SK-N-SH treated with all-trans-retinoic acid at 6 μM for 48 hours (cell line): ENCODE data around the gene VTI1A.

ENCODE experiments used
- ATAC-seq: fragments of 200-7000 bp; cut with Tn5 transposase; 3 replicates; pipeline ENCODE4 v1.9.1; 2020; ENCODE audit warnings: mild to moderate bottlenecking, moderate library complexity
- ARNTL ChIP-seq: fragments of 450-650 bp; formaldehyde crosslinking; IDR thresholded peaks from 2 replicates; pipeline ENCODE4 v1.5.0; 2020; ENCODE audit warnings: low read depth, mild to moderate bottlenecking, moderate library complexity, borderline replicate concordance
- CREB5 ChIP-seq: fragments of 250-450 bp; sonication (Bioruptor Pico); IDR thresholded peaks from 2 replicates; pipeline ENCODE4 v1.5.1; 2020; ENCODE audit warnings: low read depth, mild to moderate bottlenecking, moderate library complexity
- CSDC2 ChIP-seq: fragments of 250-450 bp; sonication (Bioruptor Pico); IDR thresholded peaks from 2 replicates; pipeline ENCODE4 v1.5.0; 2020; ENCODE audit warnings: mild to moderate bottlenecking, moderate library complexity
- ESRRG ChIP-seq: fragments of 250-450 bp; sonication (Bioruptor Pico); IDR thresholded peaks from 2 replicates; pipeline ENCODE4 v1.6.1; 2021; ENCODE audit warnings: mild to moderate bottlenecking
- GLIS3 ChIP-seq: fragments of 250-450 bp; sonication (Bioruptor Pico); IDR thresholded peaks from 2 replicates; pipeline ENCODE4 v1.5.0; 2020; ENCODE audit warnings: mild to moderate bottlenecking, moderate library complexity
- OSR1 ChIP-seq: fragments of 250-450 bp; sonication (Bioruptor Pico); IDR thresholded peaks from 2 replicates; pipeline ENCODE4 v1.8.0; 2022; ENCODE audit warnings: moderate library complexity, mild to moderate bottlenecking, inconsistent platforms
- PPARA ChIP-seq: fragments of 250-450 bp; sonication (Bioruptor Pico); IDR thresholded peaks from 2 replicates; pipeline ENCODE4 v1.5.0; 2020; ENCODE audit warnings: mild to moderate bottlenecking, borderline replicate concordance
- RARB ChIP-seq: fragments of 250-450 bp; sonication (Bioruptor Pico); IDR thresholded peaks from 2 replicates; pipeline ENCODE4 v1.8.0; 2021; ENCODE audit warnings: mild to moderate bottlenecking, moderate library complexity
- SNAI2 ChIP-seq: fragments of 250-450 bp; sonication (Bioruptor Pico); IDR thresholded peaks from 2 replicates; pipeline ENCODE4 v1.5.0; 2020; ENCODE audit warnings: mild to moderate bottlenecking, moderate library complexity
- TOX ChIP-seq: fragments of 250-450 bp; sonication (Bioruptor Pico); IDR thresholded peaks from 2 replicates; pipeline ENCODE4 v1.8.0; 2021; ENCODE audit warnings: mild to moderate bottlenecking, moderate library complexity, borderline replicate concordance
- ZC3H10 ChIP-seq: fragments of 250-450 bp; sonication (Bioruptor Pico); IDR thresholded peaks from 2 replicates; pipeline ENCODE4 v1.5.1; 2021; ENCODE audit warnings: mild to moderate bottlenecking, moderate library complexity
- ZFP3 ChIP-seq: fragments of 250-450 bp; sonication (Bioruptor Pico); IDR thresholded peaks from 2 replicates; pipeline ENCODE4 v1.5.0; 2020; ENCODE audit warnings: mild to moderate bottlenecking, moderate library complexity
- ZFP30 ChIP-seq: fragments of 450-650 bp; formaldehyde crosslinking; IDR thresholded peaks from 2 replicates; pipeline ENCODE4 v1.5.0; 2022; ENCODE audit warnings: mild to moderate bottlenecking, moderate library complexity
- ZNF565 ChIP-seq: fragments of 450-650 bp; formaldehyde crosslinking; conservative IDR thresholded peaks from 2 replicates; pipeline ENCODE4 v1.5.0; 2020; ENCODE audit warnings: low read depth, mild to moderate bottlenecking, moderate library complexity
- ZNF70 ChIP-seq: fragments of 450-650 bp; formaldehyde crosslinking; IDR thresholded peaks from 2 replicates; pipeline ENCODE4 v1.5.0; 2020; ENCODE audit warnings: mild to moderate bottlenecking, moderate library complexity
- ZNF8 ChIP-seq: fragments of 450-650 bp; formaldehyde crosslinking; IDR thresholded peaks from 2 replicates; pipeline ENCODE4 v1.5.0; 2020; ENCODE audit warnings: mild to moderate bottlenecking, moderate library complexity
- TF ChIP-seq, protein P1 (sequence below): fragments of 250-450 bp; sonication (Bioruptor Pico); IDR thresholded peaks from 2 replicates; pipeline ENCODE4 v1.5.0; 2020; ENCODE audit warnings: mild to moderate bottlenecking, moderate library complexity
- TF ChIP-seq, protein P2 (sequence below): fragments of 250-450 bp; sonication (Bioruptor Pico); IDR thresholded peaks from 2 replicates; pipeline ENCODE4 v1.5.1; 2021; ENCODE audit warnings: mild to moderate bottlenecking, moderate library complexity
- TF ChIP-seq, protein P3 (sequence below): fragments of 250-450 bp; sonication (Bioruptor Pico); IDR thresholded peaks from 2 replicates; pipeline ENCODE4 v1.8.0; 2021; ENCODE audit warnings: low read depth, mild to moderate bottlenecking, moderate library complexity, borderline replicate concordance

Gene VTI1A

GRCh38 chr10:112847778-112848177 is 400.8 kb downstream of the VTI1A start:
- ATAC-seq, result no peak
- TF ChIP-seq ZFP30 (CRISPR knock-in tag) (no peak), TOX (CRISPR knock-in tag) (no peak), PPARA (CRISPR knock-in tag) (no peak), ZNF565 (CRISPR knock-in tag) (no peak)
- TF ChIP-seq, protein P1, sequence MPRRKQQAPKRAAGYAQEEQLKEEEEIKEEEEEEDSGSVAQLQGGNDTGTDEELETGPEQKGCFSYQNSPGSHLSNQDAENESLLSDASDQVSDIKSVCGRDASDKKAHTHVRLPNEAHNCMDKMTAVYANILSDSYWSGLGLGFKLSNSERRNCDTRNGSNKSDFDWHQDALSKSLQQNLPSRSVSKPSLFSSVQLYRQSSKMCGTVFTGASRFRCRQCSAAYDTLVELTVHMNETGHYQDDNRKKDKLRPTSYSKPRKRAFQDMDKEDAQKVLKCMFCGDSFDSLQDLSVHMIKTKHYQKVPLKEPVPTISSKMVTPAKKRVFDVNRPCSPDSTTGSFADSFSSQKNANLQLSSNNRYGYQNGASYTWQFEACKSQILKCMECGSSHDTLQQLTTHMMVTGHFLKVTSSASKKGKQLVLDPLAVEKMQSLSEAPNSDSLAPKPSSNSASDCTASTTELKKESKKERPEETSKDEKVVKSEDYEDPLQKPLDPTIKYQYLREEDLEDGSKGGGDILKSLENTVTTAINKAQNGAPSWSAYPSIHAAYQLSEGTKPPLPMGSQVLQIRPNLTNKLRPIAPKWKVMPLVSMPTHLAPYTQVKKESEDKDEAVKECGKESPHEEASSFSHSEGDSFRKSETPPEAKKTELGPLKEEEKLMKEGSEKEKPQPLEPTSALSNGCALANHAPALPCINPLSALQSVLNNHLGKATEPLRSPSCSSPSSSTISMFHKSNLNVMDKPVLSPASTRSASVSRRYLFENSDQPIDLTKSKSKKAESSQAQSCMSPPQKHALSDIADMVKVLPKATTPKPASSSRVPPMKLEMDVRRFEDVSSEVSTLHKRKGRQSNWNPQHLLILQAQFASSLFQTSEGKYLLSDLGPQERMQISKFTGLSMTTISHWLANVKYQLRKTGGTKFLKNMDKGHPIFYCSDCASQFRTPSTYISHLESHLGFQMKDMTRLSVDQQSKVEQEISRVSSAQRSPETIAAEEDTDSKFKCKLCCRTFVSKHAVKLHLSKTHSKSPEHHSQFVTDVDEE (CRISPR knock-in tag), result no peak

GRCh38 chr10:112848228-112848627 is 401.2 kb downstream of the VTI1A start:
- no peak for ATAC-seq
- TF ChIP-seq ZNF565 (CRISPR knock-in tag) (no peak), ZFP3 (CRISPR knock-in tag) (no peak), ZC3H10 (no peak), ARNTL (CRISPR knock-in tag) (no peak), RARB (CRISPR knock-in tag) (no peak)
- TF ChIP-seq, all 23 proteins: peak for 0

DNA sequence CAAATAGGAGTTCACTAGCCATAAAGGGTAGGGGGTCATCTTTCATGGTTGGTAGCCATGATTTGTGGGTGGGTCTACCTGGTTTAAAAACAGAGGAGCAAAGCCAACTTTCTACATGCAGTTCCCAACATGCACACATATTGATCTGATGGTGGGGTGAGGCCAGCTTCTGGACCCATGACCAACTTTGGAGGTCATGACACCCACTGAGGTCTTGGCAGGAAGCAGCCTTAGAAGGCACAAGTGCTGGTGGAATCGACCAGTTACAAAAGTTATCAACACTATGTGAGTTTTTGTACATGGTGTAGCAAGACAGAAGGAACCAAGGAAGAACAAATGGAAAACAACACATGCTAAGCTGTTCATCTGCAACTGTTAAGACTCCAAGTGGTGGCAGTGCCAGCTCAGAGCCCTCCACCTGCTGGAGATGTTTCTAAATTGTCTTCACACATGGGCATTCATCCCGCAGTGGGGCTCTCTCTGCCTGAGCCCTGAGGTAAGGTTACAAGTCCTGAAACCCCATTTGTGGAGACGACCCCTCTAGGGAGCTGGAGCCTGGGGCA is 401.9 kb downstream of the VTI1A start:
- TF ChIP-seq, protein P2, sequence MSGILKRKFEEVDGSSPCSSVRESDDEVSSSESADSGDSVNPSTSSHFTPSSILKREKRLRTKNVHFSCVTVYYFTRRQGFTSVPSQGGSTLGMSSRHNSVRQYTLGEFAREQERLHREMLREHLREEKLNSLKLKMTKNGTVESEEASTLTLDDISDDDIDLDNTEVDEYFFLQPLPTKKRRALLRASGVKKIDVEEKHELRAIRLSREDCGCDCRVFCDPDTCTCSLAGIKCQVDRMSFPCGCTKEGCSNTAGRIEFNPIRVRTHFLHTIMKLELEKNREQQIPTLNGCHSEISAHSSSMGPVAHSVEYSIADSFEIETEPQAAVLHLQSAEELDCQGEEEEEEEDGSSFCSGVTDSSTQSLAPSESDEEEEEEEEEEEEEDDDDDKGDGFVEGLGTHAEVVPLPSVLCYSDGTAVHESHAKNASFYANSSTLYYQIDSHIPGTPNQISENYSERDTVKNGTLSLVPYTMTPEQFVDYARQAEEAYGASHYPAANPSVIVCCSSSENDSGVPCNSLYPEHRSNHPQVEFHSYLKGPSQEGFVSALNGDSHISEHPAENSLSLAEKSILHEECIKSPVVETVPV (CRISPR knock-in tag), result no peak
- TF ChIP-seq RARB (CRISPR knock-in tag) (no peak), SNAI2 (no peak), ZNF8 (no peak), PPARA (CRISPR knock-in tag) (no peak), OSR1 (CRISPR knock-in tag) (no peak), TOX (CRISPR knock-in tag) (no peak), ZC3H10 (no peak)
- TF ChIP-seq, protein P3, sequence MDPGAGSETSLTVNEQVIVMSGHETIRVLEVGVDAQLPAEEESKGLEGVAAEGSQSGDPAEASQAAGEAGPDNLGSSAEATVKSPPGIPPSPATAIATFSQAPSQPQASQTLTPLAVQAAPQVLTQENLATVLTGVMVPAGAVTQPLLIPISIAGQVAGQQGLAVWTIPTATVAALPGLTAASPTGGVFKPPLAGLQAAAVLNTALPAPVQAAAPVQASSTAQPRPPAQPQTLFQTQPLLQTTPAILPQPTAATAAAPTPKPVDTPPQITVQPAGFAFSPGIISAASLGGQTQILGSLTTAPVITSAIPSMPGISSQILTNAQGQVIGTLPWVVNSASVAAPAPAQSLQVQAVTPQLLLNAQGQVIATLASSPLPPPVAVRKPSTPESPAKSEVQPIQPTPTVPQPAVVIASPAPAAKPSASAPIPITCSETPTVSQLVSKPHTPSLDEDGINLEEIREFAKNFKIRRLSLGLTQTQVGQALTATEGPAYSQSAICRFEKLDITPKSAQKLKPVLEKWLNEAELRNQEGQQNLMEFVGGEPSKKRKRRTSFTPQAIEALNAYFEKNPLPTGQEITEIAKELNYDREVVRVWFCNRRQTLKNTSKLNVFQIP (CRISPR knock-in tag), result no peak
- no peak for ATAC-seq

- ATAC-seq, result no peak
- TF ChIP-seq RARB (CRISPR knock-in tag), result no peak
- TF ChIP-seq CREB5 (CRISPR knock-in tag), result no peak
- no peak for TF ChIP-seq ZNF70 (CRISPR knock-in tag)
- no peak for TF ChIP-seq TOX (CRISPR knock-in tag)
Measured at GRCh38 chr10:112849546-112849945, 402.5 kb downstream of the VTI1A start.

DNA sequence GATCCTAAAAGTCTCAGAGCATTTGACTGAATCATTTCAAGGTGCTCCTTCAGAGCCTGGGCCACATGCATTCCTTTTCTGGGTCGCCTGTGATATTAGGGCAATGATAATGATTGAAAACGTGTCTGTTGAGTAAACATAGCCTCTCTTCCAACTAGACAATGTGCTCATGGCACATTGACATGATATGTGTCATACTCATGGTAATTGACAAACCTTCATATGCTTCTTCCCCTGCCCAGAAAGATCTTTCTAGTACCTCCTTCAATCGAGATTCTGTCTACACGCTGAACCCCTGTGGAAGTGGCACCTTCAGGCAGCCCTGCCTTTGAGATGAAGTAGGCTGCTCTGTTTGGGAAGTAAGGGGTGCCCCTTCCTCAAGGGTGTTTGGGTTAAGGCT is 404.2 kb downstream of the VTI1A start:
- no peak for ATAC-seq
- TF ChIP-seq ZNF8 (no peak), ZNF565 (CRISPR knock-in tag) (no peak), CREB5 (CRISPR knock-in tag) (no peak), SNAI2 (no peak), ARNTL (CRISPR knock-in tag) (no peak), CSDC2 (CRISPR knock-in tag) (no peak), ZFP30 (CRISPR knock-in tag) (no peak), ESRRG (CRISPR knock-in tag) (no peak), ZC3H10 (no peak), GLIS3 (CRISPR knock-in tag) (no peak), ZFP3 (CRISPR knock-in tag) (no peak), RARB (CRISPR knock-in tag) (no peak), PPARA (CRISPR knock-in tag) (no peak), OSR1 (CRISPR knock-in tag) (no peak)
- TF ChIP-seq, protein P1 (CRISPR knock-in tag), result no peak
- TF ChIP-seq, protein P2 (CRISPR knock-in tag), result no peak
